ENCODE results near the gene TRAK1.

Gene TRAK1

GRCh38 chr3:42256135-42256819, 165.1 kb downstream of the TRAK1 start:
- no peak overlapping the region for H3K4me3 ChIP-seq (ENCODE audit: low read length)
- DNase-seq (ENCODE audit: low read depth, low spot score) = no peak

- no peak overlapping the region for H3K4me3 ChIP-seq (ENCODE audit: low read length)
- no peak for DNase-seq (ENCODE audit: low read depth, low spot score)
These were observed 165.8 kb downstream of the TRAK1 start for GRCh38 chr3:42257007-42257406.

- no peak for DNase-seq (ENCODE audit: low read depth, low spot score)
- no peak overlapping the region for H3K4me3 ChIP-seq (ENCODE audit: low read length)
These were observed 171.4 kb downstream of the TRAK1 start for GRCh38 chr3:42262525-42262924.

GRCh38 chr3:42263354-42264346, 172.5 kb downstream of the TRAK1 start:
- H3K4me3 ChIP-seq (ENCODE audit: low read length) = no peak overlapping the region
- no peak for DNase-seq (ENCODE audit: low read depth, low spot score)

- DNase-seq (ENCODE audit: low read depth, low spot score) = no peak
- no peak overlapping the region for H3K4me3 ChIP-seq (ENCODE audit: low read length)
These were observed 173.4 kb downstream of the TRAK1 start for GRCh38 chr3:42264399-42265058.

- H3K4me3 ChIP-seq (ENCODE audit: low read length) = no peak overlapping the region
- DNase-seq (ENCODE audit: low read depth, low spot score) = no peak
These were observed 174.2 kb downstream of the TRAK1 start for GRCh38 chr3:42265059-42265991.

GRCh38 chr3:42266085-42266484, 174.9 kb downstream of the TRAK1 start, which contains the start of gene CCK:
TSS of gene CCK (minus strand) at chr3:42266185. CDS start at chr3:42263630, 2,555 bp downstream.
- no peak for DNase-seq (ENCODE audit: low read depth, low spot score)
- H3K4me3 ChIP-seq (ENCODE audit: low read length) = no peak within 1 kb of the TSS

GRCh38 chr3:42267878-42268277, 176.7 kb downstream of the TRAK1 start:
- no peak overlapping the region for H3K4me3 ChIP-seq (ENCODE audit: low read length)
- DNase-seq (ENCODE audit: low read depth, low spot score) = no peak

GRCh38 chr3:42269647-42270046, 178.5 kb downstream of the TRAK1 start:
- no peak for DNase-seq (ENCODE audit: low read depth, low spot score)
- no peak overlapping the region for H3K4me3 ChIP-seq (ENCODE audit: low read length)

GRCh38 chr3:42270561-42270960, 179.4 kb downstream of the TRAK1 start:
- DNase-seq (ENCODE audit: low read depth, low spot score) = no peak
- H3K4me3 ChIP-seq (ENCODE audit: low read length) = no peak overlapping the region

- no peak overlapping the region for H3K4me3 ChIP-seq (ENCODE audit: low read length)
- DNase-seq (ENCODE audit: low read depth, low spot score) = no peak
These were observed 180.6 kb downstream of the TRAK1 start for GRCh38 chr3:42271786-42272185.

GRCh38 chr3:42273361-42273760, 182.2 kb downstream of the TRAK1 start:
- DNase-seq (ENCODE audit: low read depth, low spot score) = no peak
- H3K4me3 ChIP-seq (ENCODE audit: low read length) = no peak overlapping the region

GRCh38 chr3:42274266-42274665, 183.1 kb downstream of the TRAK1 start:
- no peak overlapping the region for H3K4me3 ChIP-seq (ENCODE audit: low read length)

GRCh38 chr3:42275217-42275616, 184.1 kb downstream of the TRAK1 start:
- H3K4me3 ChIP-seq (ENCODE audit: low read length) = no peak overlapping the region
- DNase-seq (ENCODE audit: low read depth, low spot score) = no peak

More at GRCh38 chr3:42274266-42274665, 183.1 kb downstream of the TRAK1 start:
- DNase-seq (ENCODE audit: low read depth, low spot score) = no peak
